K562 (cell line): Measurements from ENCODE around the gene ARHGAP26. TPM values are rescaled to one million over a fixed set of nuclear protein-coding genes. Genes with fewer than 3 reads are reported as not detected.
A peak's percentile ranks its signal among the peaks of the same experiment; 100 is the strongest.

Experiments
- HLTF ChIP-seq: fragments of 450-650 bp; IDR thresholded peaks from 2 replicates; pipeline ENCODE4 v1.6.1; 2016
- RAD21 ChIP-seq, 2 experiments: fragments of 250-450 bp in 1 of 2; fragments of 450-650 bp in 1 of 2; sonication (Bioruptor Pico) in 1 of 2; formaldehyde crosslinking in 1 of 2; IDR thresholded peaks in 1 of 2; conservative IDR thresholded peaks in 1 of 2; 2 replicates each; pipeline versions ENCODE4 v1.4.0 to v1.8.0; 2020 to 2022; ENCODE audit warnings: mild to moderate bottlenecking in 2 of 2, moderate library complexity in 1 of 2
- polyA plus RNA-seq, 8 experiments: library from polyadenylated mRNA; depleted of rRNA in 4 of 8; stranded (reverse) in 5 of 8; unstranded in 3 of 8; fragments of >200 nt; fragmentation: Nextera tagmentation in 2 of 8; fragmentation: Illumina TruSeq in 1 of 8; extraction: Ambion mirVana in 2 of 8; extraction: Trizol in 1 of 8; gene quantifications; 2 replicates each; pipeline versions ENCODE4 v1.2.1 to v1.2.3, GENCODE V29; 2011 to 2014; ENCODE audit warnings: inconsistent platforms in 1 of 8, missing spikeins in 1 of 8
- total RNA-seq, 7 experiments: library from RNA; depleted of rRNA in 6 of 7; stranded (reverse); fragments of >200 nt in 6 of 7; fragmentation: Illumina TruSeq in 2 of 7; extraction: Trizol in 2 of 7; gene quantifications; 2 replicates each; pipeline versions ENCODE4 v1.2.1 to v1.2.3, GENCODE V29; 2011 to 2021; ENCODE audit warnings: low replicate concordance in 1 of 7
- TF ChIP-seq, protein P1 (sequence below), 2 experiments: fragments of 450-650 bp; formaldehyde crosslinking in 1 of 2; IDR thresholded peaks; 2 replicates each; pipeline versions ENCODE4 v1.4.0 to v1.6.1; 2014 to 2020; ENCODE audit warnings: mild to moderate bottlenecking in 2 of 2, borderline replicate concordance in 1 of 2, low read depth in 1 of 2

The ARHGAP26 gene
- total and polyA plus RNA-seq, 9 of the 15 experiments (the other 6 are each of a cell fraction or from before 2014, with no cell fraction given), result 0.13 to 1.1 (median 0.55) TPM

DNA sequence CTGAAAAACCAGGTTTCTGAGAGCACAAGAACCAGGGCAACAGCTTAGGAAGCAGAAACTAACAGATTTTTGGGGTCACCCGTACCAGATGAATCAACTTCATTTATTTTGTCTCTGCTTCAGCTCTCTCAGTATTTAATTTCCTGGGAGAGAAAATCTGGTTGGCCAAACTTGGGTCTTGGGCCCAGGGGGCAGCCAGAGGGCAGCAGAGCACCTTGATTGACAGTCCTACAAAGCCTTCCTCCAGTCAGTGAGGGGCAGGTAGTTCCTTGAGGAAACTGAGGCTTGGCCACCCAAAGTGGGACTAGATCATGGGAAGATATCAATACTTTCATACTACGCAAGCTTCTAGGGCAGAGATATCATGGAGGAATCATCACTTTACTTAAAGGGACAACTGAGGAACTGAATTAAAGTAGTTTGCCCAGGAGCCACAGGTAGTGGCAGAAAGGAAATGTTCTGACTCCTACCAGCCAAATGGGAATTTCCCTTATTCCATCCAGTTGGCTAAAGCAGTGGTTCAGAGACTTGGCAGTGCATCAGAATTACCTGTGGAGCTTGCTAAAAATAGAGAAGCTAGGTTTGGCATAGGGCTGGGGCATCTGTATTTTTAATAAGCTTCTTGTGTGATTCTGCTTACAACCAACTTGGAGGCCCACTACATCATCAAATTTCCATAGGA, 21.5 kb upstream of the ARHGAP26 start (continued):
- TF ChIP-seq, protein P1, sequence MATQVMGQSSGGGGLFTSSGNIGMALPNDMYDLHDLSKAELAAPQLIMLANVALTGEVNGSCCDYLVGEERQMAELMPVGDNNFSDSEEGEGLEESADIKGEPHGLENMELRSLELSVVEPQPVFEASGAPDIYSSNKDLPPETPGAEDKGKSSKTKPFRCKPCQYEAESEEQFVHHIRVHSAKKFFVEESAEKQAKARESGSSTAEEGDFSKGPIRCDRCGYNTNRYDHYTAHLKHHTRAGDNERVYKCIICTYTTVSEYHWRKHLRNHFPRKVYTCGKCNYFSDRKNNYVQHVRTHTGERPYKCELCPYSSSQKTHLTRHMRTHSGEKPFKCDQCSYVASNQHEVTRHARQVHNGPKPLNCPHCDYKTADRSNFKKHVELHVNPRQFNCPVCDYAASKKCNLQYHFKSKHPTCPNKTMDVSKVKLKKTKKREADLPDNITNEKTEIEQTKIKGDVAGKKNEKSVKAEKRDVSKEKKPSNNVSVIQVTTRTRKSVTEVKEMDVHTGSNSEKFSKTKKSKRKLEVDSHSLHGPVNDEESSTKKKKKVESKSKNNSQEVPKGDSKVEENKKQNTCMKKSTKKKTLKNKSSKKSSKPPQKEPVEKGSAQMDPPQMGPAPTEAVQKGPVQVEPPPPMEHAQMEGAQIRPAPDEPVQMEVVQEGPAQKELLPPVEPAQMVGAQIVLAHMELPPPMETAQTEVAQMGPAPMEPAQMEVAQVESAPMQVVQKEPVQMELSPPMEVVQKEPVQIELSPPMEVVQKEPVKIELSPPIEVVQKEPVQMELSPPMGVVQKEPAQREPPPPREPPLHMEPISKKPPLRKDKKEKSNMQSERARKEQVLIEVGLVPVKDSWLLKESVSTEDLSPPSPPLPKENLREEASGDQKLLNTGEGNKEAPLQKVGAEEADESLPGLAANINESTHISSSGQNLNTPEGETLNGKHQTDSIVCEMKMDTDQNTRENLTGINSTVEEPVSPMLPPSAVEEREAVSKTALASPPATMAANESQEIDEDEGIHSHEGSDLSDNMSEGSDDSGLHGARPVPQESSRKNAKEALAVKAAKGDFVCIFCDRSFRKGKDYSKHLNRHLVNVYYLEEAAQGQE (IDR thresholded peaks at IDR 0.05; ENCODE audit: borderline replicate concordance), result peak; percentile 77
- TF ChIP-seq, protein P1 (CRISPR knock-in tag; IDR thresholded peaks at IDR 0.05; ENCODE audit: low read depth), result no peak
- no peak for TF ChIP-seq HLTF
- TF ChIP-seq RAD21 (CRISPR knock-in tag; conservative IDR thresholded peaks at IDR 0.05 in 1 of 2, IDR thresholded peaks at IDR 0.05 in 1 of 2), result peak; percentile 92 to 96
- TF ChIP-seq, all 486 proteins: peak for 7
